ENCODE results near the gene CDKAL1.

The CDKAL1 gene

GRCh38 chr6:21274851-21275250, 740.6 kb downstream of the CDKAL1 start:
- DNase-seq: no peak

GRCh38 chr6:21277601-21278374, 743.5 kb downstream of the CDKAL1 start:
- DNase-seq: no peak

GRCh38 chr6:21278375-21278745, 744.1 kb downstream of the CDKAL1 start:
- DNase-seq: no peak

GRCh38 chr6:21279619-21280018, 745.4 kb downstream of the CDKAL1 start:
- DNase-seq: no peak

- no peak for DNase-seq
These were observed 747.1 kb downstream of the CDKAL1 start for GRCh38 chr6:21281366-21281765.
